ENCODE measurements around the gene ASAP3.

- TF ChIP-seq CTCF (conservative IDR thresholded peaks at IDR 0.05; ENCODE audit: low read depth in 2 of 2) (no peak), EZH2 (IDR thresholded peaks at IDR 0.05; ENCODE audit: low read depth, unreplicated experiment) (no peak), EZH2phosphoT487 (IDR thresholded peaks at IDR 0.05; ENCODE audit: unreplicated experiment) (no peak), ZNF462 (CRISPR knock-in tag; IDR thresholded peaks at IDR 0.05) (no peak), ZNF114 (CRISPR knock-in tag; IDR thresholded peaks at IDR 0.05) (no peak), REST (IDR thresholded peaks at IDR 0.05; ENCODE audit: unreplicated experiment) (no peak), POLR2AphosphoS5 (IDR thresholded peaks at IDR 0.05; ENCODE audit: low read depth) (no peak)
Observed at GRCh38 chr1:23481026-23481597, 2.9 kb downstream of the ASAP3 start.
